Measurements from ENCODE around the gene ATE1. TPM values are rescaled to one million over a fixed set of nuclear protein-coding genes. Genes with fewer than 3 reads are reported as not detected.

The ATE1 gene
- total RNA-seq, 1 experiment from 2014 or later: 39.2 TPM

DNA sequence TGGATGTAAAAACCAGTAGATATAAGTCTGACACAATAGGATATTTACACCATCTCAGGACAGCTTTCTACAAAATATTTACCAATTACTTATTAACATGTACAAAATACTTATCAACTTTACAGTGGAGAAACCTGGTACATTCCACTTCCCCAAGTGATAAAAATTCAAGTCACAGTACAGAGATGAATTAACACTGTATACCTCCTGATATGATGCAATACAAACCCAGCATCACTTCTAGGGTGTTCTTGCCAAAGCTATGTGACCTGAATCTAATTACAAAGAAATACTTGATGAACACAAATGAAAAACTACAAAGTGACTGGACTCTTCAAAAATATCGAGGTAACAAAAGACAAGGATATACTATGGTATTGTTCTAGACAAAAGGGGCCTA is 173.2 kb downstream of the ATE1 start:
- H3K79me2 ChIP-seq (ENCODE audit: insufficient read depth, low read length): no peaks in the 10 kb centered on the region
- no peak for DNase-seq (ENCODE audit: low read depth, low spot score)
- ATAC-seq: no peak
- intact Hi-C loops (cut with micrococcal nuclease): no loop called here
- H3K9me3 ChIP-seq (ENCODE audit: control insufficient read depth in 1 of 2, insufficient read depth in 1 of 2, low read depth in 1 of 2, low read length in 2 of 2): peaks cover 4 to 7% of the 10 kb centered on the region in 2 experiments; a peak in 2 of 4 replicates
- RAD21 ChIA-PET (ENCODE audit: low non-redundant PET in 1 of 2, low total read pairs in 2 of 2, uncharacterized antibody in 2 of 2, unreplicated experiment in 2 of 2): no interaction called here
- no peak overlapping the region for H3K4me2 ChIP-seq (ENCODE audit: low read length)
- peaks cover 0 to 10% of the 10 kb centered on the region in 2 experiments; a peak in 2 of 4 replicates for H3K4me1 ChIP-seq (ENCODE audit: control insufficient read depth in 1 of 2, insufficient read depth in 2 of 2, low read length in 2 of 2)
- no TSS peak for BruUV-seq (replicated peaks)
- no peak overlapping the region for H3K27ac ChIP-seq (ENCODE audit: low read depth, low read length)
- CTCF ChIA-PET: no interaction called here
- no peaks in the 10 kb centered on the region for H3K27me3 ChIP-seq (ENCODE audit: insufficient read depth, low read length)
- H2AFZ ChIP-seq (ENCODE audit: low read depth, low read length, poor library complexity, severe bottlenecking): no peak overlapping the region
- H3K36me3 ChIP-seq (ENCODE audit: control insufficient read depth in 1 of 2, insufficient read depth in 2 of 2, low read length in 2 of 2): no peaks in the 10 kb centered on the region
- no peaks in the 10 kb centered on the region for H4K20me1 ChIP-seq (ENCODE audit: insufficient read depth)
- no peaks in the 10 kb centered on the region for H3K9me2 ChIP-seq (ENCODE audit: insufficient read depth)
- no peak overlapping the region for H3K4me3 ChIP-seq (replicated peaks in 1 of 2; ENCODE audit: low read depth in 1 of 2, low read length in 2 of 2)
- H3K9ac ChIP-seq (ENCODE audit: low read length): no peak overlapping the region
- TF ChIP-seq CEBPB (IDR thresholded peaks at IDR 0.05; ENCODE audit: low read depth): 0 out of 2 replicates have a peak, but pooled peaks have one; percentile 2
- no peak for TF ChIP-seq EGR1 (IDR thresholded peaks at IDR 0.05; ENCODE audit: low read depth)
- POLR2A ChIA-PET: no interaction called here

DNA sequence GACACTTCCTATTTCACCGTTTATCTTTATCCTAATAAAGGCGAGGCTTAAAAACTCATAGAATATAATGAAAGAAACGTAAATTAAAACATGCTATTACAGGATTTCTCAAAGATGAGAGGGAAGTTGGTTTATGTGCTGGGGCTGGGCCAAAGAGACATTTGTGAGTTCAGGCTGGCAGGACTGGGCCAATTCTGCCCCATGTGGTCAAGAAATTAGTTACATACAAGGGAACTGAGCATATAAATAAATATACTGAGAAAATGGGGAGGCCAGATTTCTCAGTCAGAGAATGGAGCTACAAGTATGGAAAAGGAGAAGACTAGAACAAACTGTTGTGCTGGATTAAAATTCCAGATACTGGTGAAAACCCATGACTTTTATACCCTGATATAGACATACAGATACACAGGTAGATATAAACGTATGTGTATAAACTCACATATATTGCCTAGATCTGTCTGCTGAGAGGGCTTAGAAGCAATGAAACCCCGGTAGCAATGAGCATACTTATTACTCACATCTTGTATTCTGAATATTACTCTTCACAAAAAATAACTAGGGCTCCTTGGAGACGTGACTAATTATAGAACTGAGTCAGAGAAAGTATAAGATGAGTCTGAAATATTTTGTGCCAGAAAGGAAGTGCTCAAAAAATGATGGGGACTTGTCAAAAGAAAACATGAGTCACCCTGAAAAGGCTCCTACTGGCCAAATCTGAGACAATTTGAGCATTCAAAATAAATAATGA is 173.9 kb downstream of the ATE1 start:
- ATAC-seq (peak; percentile 92), DNase-seq (ENCODE audit: low read depth, low spot score) (peak; percentile 28)
- ChIA-PET RAD21 (ENCODE audit: low non-redundant PET in 1 of 2, low total read pairs in 2 of 2, uncharacterized antibody in 2 of 2, unreplicated experiment in 2 of 2) (no interaction called here), POLR2A (no interaction called here), CTCF (interaction anchor here (0.7 kb wide), 1 partner anchor 147 kb away, joined by 4 read pairs; no protein-coding TSS in a partner anchor)
- peaks cover 0 to 10% of the 10 kb centered on the region in 2 experiments; a peak in 2 of 4 replicates for H3K4me1 ChIP-seq (ENCODE audit: control insufficient read depth in 1 of 2, insufficient read depth in 2 of 2, low read length in 2 of 2)
- H3K9ac ChIP-seq (ENCODE audit: low read length): no peak overlapping the region
- no TSS peak for BruUV-seq (replicated peaks)
- H4K20me1 ChIP-seq (ENCODE audit: insufficient read depth): no peaks in the 10 kb centered on the region
- H3K79me2 ChIP-seq (ENCODE audit: insufficient read depth, low read length): no peaks in the 10 kb centered on the region
- no peak overlapping the region for H2AFZ ChIP-seq (ENCODE audit: low read depth, low read length, poor library complexity, severe bottlenecking)
- intact Hi-C loops (cut with micrococcal nuclease): no loop called here
- no peaks in the 10 kb centered on the region for H3K9me2 ChIP-seq (ENCODE audit: insufficient read depth)
- no peaks in the 10 kb centered on the region for H3K27me3 ChIP-seq (ENCODE audit: insufficient read depth, low read length)
- no peak overlapping the region for H3K27ac ChIP-seq (ENCODE audit: low read depth, low read length)
- H3K9me3 ChIP-seq (ENCODE audit: control insufficient read depth in 1 of 2, insufficient read depth in 1 of 2, low read depth in 1 of 2, low read length in 2 of 2): peaks cover 3 to 4% of the 10 kb centered on the region in 2 experiments; a peak in 2 of 4 replicates
- H3K4me2 ChIP-seq (ENCODE audit: low read length): peak overlapping the region; percentile 17; the same call in 1 of the 2 replicates
- no peaks in the 10 kb centered on the region for H3K36me3 ChIP-seq (ENCODE audit: control insufficient read depth in 1 of 2, insufficient read depth in 2 of 2, low read length in 2 of 2)
- TF ChIP-seq JUND (IDR thresholded peaks at IDR 0.05): peak; percentile 45
- TF ChIP-seq, protein P1, sequence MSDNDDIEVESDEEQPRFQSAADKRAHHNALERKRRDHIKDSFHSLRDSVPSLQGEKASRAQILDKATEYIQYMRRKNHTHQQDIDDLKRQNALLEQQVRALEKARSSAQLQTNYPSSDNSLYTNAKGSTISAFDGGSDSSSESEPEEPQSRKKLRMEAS (IDR thresholded peaks at IDR 0.05): 0 out of 2 replicates have a peak, but pooled peaks have one; percentile 20
- TF ChIP-seq CEBPB (IDR thresholded peaks at IDR 0.05; ENCODE audit: low read depth): no peak
- TF ChIP-seq FOSL1 (IDR thresholded peaks at IDR 0.05; ENCODE audit: low read depth): peak; percentile 56
- no peak for TF ChIP-seq SIN3A (IDR thresholded peaks at IDR 0.05; ENCODE audit: low read depth)
- peak; percentile 49; the same call in 1 of the 2 replicates for TF ChIP-seq RAD21 (IDR thresholded peaks at IDR 0.05; ENCODE audit: low read depth)
- TF ChIP-seq, protein P2, sequence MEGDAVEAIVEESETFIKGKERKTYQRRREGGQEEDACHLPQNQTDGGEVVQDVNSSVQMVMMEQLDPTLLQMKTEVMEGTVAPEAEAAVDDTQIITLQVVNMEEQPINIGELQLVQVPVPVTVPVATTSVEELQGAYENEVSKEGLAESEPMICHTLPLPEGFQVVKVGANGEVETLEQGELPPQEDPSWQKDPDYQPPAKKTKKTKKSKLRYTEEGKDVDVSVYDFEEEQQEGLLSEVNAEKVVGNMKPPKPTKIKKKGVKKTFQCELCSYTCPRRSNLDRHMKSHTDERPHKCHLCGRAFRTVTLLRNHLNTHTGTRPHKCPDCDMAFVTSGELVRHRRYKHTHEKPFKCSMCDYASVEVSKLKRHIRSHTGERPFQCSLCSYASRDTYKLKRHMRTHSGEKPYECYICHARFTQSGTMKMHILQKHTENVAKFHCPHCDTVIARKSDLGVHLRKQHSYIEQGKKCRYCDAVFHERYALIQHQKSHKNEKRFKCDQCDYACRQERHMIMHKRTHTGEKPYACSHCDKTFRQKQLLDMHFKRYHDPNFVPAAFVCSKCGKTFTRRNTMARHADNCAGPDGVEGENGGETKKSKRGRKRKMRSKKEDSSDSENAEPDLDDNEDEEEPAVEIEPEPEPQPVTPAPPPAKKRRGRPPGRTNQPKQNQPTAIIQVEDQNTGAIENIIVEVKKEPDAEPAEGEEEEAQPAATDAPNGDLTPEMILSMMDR (IDR thresholded peaks at IDR 0.05 in 2 of 3, conservative IDR thresholded peaks at IDR 0.05 in 1 of 3; ENCODE audit: borderline replicate concordance in 1 of 3, insufficient read depth in 1 of 3, low read depth in 2 of 3, low read length in 2 of 3): peak; percentile 2 to 68 (median 58); a peak in 4 of 6 replicates
- TF ChIP-seq CBX3 (IDR thresholded peaks at IDR 0.05; ENCODE audit: low read depth): no peak
- peak; percentile 28; the same call in 1 of the 2 replicates for TF ChIP-seq ELF1 (IDR thresholded peaks at IDR 0.05; ENCODE audit: borderline replicate concordance, low read depth)
- TF ChIP-seq, protein P3, sequence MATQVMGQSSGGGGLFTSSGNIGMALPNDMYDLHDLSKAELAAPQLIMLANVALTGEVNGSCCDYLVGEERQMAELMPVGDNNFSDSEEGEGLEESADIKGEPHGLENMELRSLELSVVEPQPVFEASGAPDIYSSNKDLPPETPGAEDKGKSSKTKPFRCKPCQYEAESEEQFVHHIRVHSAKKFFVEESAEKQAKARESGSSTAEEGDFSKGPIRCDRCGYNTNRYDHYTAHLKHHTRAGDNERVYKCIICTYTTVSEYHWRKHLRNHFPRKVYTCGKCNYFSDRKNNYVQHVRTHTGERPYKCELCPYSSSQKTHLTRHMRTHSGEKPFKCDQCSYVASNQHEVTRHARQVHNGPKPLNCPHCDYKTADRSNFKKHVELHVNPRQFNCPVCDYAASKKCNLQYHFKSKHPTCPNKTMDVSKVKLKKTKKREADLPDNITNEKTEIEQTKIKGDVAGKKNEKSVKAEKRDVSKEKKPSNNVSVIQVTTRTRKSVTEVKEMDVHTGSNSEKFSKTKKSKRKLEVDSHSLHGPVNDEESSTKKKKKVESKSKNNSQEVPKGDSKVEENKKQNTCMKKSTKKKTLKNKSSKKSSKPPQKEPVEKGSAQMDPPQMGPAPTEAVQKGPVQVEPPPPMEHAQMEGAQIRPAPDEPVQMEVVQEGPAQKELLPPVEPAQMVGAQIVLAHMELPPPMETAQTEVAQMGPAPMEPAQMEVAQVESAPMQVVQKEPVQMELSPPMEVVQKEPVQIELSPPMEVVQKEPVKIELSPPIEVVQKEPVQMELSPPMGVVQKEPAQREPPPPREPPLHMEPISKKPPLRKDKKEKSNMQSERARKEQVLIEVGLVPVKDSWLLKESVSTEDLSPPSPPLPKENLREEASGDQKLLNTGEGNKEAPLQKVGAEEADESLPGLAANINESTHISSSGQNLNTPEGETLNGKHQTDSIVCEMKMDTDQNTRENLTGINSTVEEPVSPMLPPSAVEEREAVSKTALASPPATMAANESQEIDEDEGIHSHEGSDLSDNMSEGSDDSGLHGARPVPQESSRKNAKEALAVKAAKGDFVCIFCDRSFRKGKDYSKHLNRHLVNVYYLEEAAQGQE (IDR thresholded peaks at IDR 0.05; ENCODE audit: low read depth): no peak
- 0 out of 2 replicates have a peak, but pooled peaks have one; percentile 17 for TF ChIP-seq SP1 (IDR thresholded peaks at IDR 0.05; ENCODE audit: low read depth)
- H3K4me3 ChIP-seq (replicated peaks in 1 of 2; ENCODE audit: low read depth in 1 of 2, low read length in 2 of 2): no peak overlapping the region

Measured in HCT116 (cell line).